ENCODE results near the gene GTF2H4.

GRCh38 chr6:30897882-30898281, 10.1 kb upstream of the GTF2H4 start:
- TF ChIP-seq POLR2A (IDR thresholded peaks at IDR 0.05) (no peak), CTCF (IDR thresholded peaks at IDR 0.05) (no peak)
